GM12878 (cell line): ENCODE results near the gene SVEP1.

Source experiments
- CBX3 ChIP-seq: fragments of 200-600 bp; sonication (generic); IDR thresholded peaks from 2 replicates; pipeline ENCODE4 v1.6.1; 2016; ENCODE audit warnings: low read depth, borderline replicate concordance
- EZH2 ChIP-seq: IDR thresholded peaks from 2 replicates; pipeline ENCODE4 v1.6.1; 2012; ENCODE audit warnings: low read depth, mild to moderate bottlenecking, control low read depth, inconsistent platforms, low read length, borderline replicate concordance; ENCODE audit not compliant: control insufficient read depth
- JUND ChIP-seq: IDR thresholded peaks from 2 replicates; pipeline ENCODE4 v1.6.1; 2012; ENCODE audit warnings: low read depth, mild to moderate bottlenecking, low read length, improper control_type of control experiment, moderate library complexity
- NRF1 ChIP-seq: conservative IDR thresholded peaks from 2 replicates; pipeline ENCODE4 v1.6.1; 2011; ENCODE audit warnings: mild to moderate bottlenecking, low read depth, low read length, improper control_type of control experiment
- RAD21 ChIP-seq: IDR thresholded peaks from 2 replicates; pipeline ENCODE4 v1.6.1; 2011; ENCODE audit warnings: mild to moderate bottlenecking, low read depth, low read length, moderate library complexity; ENCODE audit not compliant: insufficient read depth
- ZZZ3 ChIP-seq: IDR thresholded peaks from 2 replicates; pipeline ENCODE4 v1.6.1; 2011; ENCODE audit warnings: low read depth; ENCODE audit not compliant: control insufficient read depth, insufficient read length
- TF ChIP-seq, protein P1 (sequence below), 3 experiments: IDR thresholded peaks in 2 of 3; conservative IDR thresholded peaks in 1 of 3; 2 replicates each; pipeline ENCODE4 v1.5.1; 2011; ENCODE audit warnings: low read depth in 3 of 3, low read length in 3 of 3, mild to moderate bottlenecking in 3 of 3, control low read depth in 2 of 3, moderate library complexity in 2 of 3, inconsistent platforms in 1 of 3, mixed read lengths in 1 of 3; ENCODE audit not compliant: control insufficient read depth in 2 of 3, insufficient read depth in 1 of 3; ENCODE audit errors: extremely low read depth in 1 of 3
- TF ChIP-seq, protein P2 (sequence below): IDR thresholded peaks from 2 replicates; pipeline ENCODE4 v1.6.1; 2011; ENCODE audit warnings: low read depth, mild to moderate bottlenecking, low read length, moderate library complexity, borderline replicate concordance; ENCODE audit errors: extremely low read depth
- TF ChIP-seq, protein P3 (sequence below): fragments of 450-650 bp; IDR thresholded peaks from 2 replicates; pipeline ENCODE4 v1.6.1; 2017; ENCODE audit warnings: mild to moderate bottlenecking

DNA sequence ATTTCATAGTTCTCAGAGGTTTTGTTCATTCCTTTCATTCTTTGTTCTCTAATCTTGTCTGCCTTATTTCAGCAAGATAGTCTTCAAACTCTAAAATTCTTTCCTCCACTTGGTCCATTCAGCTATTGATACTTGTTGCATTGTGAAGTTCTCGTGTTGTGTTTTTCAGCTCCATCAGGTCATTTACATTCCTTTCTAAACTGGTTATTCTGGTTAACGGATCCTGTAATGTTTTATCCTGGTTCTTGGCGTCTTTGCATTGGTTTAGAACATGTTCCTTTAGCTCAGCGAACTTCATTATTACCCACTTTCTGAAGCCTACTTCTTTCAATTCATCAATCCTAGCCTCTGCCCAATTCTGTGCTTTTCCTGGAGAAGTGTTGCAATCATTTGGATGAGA lies 196.8 kb downstream of the SVEP1 start:
- TF ChIP-seq, protein P1, sequence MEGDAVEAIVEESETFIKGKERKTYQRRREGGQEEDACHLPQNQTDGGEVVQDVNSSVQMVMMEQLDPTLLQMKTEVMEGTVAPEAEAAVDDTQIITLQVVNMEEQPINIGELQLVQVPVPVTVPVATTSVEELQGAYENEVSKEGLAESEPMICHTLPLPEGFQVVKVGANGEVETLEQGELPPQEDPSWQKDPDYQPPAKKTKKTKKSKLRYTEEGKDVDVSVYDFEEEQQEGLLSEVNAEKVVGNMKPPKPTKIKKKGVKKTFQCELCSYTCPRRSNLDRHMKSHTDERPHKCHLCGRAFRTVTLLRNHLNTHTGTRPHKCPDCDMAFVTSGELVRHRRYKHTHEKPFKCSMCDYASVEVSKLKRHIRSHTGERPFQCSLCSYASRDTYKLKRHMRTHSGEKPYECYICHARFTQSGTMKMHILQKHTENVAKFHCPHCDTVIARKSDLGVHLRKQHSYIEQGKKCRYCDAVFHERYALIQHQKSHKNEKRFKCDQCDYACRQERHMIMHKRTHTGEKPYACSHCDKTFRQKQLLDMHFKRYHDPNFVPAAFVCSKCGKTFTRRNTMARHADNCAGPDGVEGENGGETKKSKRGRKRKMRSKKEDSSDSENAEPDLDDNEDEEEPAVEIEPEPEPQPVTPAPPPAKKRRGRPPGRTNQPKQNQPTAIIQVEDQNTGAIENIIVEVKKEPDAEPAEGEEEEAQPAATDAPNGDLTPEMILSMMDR (IDR thresholded peaks at IDR 0.05 in 2 of 3, conservative IDR thresholded peaks at IDR 0.05 in 1 of 3; ENCODE audit: control insufficient read depth in 2 of 3, extremely low read depth in 1 of 3, insufficient read depth in 1 of 3, low read depth in 3 of 3, low read length in 3 of 3) = no peak
- TF ChIP-seq ZZZ3 (no peak), RAD21 (no peak), JUND (no peak), EZH2 (no peak), CBX3 (no peak), NRF1 (no peak)
- TF ChIP-seq, protein P2, sequence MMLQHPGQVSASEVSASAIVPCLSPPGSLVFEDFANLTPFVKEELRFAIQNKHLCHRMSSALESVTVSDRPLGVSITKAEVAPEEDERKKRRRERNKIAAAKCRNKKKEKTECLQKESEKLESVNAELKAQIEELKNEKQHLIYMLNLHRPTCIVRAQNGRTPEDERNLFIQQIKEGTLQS = no peak
- TF ChIP-seq, protein P3, sequence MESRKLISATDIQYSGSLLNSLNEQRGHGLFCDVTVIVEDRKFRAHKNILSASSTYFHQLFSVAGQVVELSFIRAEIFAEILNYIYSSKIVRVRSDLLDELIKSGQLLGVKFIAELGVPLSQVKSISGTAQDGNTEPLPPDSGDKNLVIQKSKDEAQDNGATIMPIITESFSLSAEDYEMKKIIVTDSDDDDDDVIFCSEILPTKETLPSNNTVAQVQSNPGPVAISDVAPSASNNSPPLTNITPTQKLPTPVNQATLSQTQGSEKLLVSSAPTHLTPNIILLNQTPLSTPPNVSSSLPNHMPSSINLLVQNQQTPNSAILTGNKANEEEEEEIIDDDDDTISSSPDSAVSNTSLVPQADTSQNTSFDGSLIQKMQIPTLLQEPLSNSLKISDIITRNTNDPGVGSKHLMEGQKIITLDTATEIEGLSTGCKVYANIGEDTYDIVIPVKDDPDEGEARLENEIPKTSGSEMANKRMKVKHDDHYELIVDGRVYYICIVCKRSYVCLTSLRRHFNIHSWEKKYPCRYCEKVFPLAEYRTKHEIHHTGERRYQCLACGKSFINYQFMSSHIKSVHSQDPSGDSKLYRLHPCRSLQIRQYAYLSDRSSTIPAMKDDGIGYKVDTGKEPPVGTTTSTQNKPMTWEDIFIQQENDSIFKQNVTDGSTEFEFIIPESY = no peak
